ENCODE results near the gene MAMDC4. TPM values are rescaled to one million over a fixed set of nuclear protein-coding genes. Genes with fewer than 3 reads are reported as not detected.
"Not testable (repeated sequence)": the region's sequence is repeated elsewhere in the genome, so short reads cannot be mapped to it uniquely, and the experiment has no call there.

The MAMDC4 gene
- total RNA-seq, 1 donor from 2014 or later: 38.6 TPM

DNA sequence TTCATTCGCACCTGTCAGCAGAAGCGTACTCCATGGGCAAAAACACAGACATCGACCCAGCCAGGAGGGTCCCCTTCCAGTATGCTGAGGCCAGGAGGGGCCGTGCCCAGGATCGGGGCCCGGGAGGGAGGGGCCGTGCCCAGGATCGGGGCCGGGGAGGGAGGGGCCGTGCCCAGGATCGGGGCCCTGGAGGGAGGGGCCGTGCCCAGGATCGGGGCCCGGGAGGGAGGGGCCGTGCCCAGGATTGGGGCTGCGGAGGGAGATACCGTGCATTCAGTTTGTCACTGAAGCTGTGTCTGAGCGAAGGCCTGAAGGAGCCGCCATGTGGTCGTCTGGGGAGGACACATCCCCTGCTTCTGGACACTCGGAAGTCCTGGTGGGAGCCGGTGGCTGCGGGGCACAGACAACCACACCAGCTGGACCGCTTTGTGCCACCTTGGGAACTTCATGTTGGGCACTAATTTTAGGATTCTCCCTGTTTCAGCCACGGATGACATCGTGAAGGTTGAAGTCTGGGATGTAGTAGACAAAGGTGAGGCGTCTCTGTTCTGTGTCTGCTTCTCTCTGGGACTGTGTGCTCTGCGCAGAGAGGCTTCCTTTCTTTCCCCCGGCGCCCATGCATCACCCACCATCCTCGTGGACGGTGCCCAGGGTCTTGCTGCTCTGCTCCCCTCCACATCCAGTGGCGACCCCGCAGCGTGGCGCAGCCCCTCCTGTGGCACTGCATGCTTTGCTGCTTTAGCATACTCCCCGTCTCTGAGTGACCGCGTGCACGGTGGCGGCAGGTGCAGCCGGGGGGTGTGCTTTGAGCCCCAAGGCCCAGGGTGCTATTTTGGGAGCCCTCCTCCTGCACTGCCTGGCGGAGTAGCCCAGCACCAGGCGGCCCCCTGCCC lies 26.6 kb upstream of the MAMDC4 start:
- DNase-seq (ENCODE audit: low spot score): no peak

DNA sequence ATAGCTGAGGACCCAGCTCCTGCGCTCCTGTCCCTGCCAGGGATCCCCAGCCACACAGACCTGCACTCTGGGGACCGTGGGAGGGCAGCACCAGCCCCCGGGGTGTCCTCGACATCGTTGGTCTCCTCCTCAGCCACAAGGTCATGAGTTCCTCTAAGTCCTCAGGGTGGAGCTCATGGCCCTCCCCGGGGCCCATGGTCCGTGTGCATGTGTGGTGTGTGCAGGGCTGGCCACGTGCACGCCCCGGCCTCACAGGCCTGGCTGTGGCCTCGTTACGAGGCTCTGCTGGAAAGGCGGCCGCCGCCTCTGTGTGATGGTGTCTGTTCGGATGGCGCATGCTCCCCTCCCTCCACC lies 26.0 kb upstream of the MAMDC4 start:
- DNase-seq (ENCODE audit: low spot score): no peak

DNA sequence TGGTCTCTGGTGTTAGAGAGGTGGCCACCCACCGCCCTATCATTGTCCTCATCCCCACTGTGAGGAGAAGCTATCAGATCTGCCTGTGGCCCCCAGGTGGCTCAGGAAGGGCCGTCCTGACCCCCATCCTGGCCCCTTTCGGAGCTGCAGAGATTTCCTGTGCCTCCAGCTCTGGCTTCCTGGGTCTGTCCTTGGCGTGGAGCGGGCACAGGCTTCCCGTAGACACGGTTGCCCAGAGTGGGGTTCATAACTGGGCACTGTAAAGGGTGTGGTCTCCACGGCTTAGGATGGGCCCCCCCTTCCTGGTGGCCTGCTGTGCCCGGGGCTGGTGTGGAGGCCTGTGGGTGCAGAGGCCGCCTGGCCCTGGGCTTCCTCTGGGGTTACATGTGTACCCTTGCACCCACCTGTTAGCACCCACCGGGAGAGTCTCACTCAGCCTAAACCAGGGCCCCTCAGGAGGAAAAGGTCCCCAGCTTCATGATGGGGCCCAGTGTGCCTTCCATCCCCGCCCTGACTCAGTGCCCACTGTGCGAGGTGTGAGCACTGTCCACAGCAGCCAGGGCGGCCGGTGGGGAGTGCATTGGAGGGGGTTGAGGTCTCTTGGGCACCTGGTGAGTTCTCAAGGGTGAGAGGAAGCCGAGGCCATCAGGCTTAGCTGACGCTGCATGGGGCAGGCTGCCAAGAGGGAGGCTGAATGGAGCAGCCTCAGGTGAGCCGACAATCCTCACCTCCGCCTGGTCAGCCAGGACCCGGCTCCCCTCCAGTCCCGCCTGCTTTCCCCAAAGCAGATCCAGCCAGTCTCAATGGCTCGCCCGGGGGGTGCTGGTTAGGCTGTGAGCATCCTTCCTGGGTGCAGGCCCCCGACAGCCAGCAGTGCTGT lies 25.2 kb upstream of the MAMDC4 start:
- no peak for DNase-seq (ENCODE audit: low spot score)

DNA sequence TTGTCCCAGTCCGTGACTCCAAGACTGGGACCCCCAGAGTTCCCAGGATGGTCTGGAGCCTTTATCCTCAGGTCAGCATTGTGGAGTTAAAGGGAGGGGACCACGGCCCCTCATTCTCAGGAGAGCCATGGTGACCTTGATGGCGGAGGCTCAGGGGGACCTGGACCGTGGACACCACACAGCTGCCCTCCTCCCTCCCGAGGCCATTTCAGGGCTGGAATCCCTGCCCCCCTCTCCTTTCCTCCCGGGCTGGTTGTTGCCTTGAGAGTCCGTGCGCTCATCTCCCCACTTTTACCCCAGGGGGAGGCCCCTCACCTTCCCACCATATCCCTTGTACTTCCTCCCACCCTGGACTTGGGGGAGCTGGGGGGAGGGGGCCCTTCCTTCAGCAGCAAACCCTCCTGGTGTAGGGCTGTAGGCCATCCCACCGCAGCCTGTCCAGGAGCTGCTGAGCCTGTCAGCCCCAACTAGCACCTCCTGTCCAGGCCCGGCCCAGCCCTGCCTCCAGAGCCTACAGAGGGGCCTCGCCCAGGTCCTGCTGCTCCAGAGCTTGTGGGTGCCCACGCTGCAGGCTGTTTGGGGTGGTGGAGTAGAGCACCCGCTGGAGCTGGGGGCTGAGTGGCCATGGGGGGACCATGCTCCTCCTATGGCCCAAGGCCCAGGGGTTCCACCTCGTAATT lies 24.2 kb upstream of the MAMDC4 start:
- DNase-seq (ENCODE audit: low spot score): no peak

DNA sequence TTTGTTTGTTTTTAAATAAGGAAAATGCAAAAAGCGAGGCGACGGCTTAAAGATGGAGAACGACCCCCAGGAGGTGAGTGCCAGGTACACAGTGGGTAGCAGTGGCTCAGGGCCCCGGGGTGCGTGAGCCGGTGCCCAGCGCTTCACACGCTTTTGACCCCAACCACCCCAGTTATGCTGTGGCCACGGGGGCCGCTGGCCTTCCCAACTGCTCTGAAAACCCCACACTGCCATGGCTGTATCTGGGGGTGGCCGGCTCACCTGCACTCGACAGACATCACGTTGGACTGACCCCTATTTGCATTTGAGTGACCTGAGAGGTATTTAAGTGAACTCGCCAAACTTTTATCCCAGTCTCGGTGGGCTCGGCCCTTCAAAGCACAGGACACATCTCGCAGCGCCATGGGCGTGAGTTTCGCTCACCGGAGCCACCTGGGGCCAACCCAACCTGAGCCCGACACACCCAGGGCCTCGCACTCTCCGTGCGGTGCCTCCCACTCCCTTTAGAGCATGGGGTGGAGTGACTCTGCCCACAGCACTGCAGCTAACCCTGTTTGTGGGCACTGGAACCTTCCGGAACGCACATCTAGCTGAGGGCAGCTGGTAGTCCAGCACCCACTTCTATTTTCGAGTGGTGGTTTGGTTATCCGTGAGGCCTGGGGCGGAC lies 23.5 kb upstream of the MAMDC4 start:
- DNase-seq (ENCODE audit: low spot score): no peak

DNA sequence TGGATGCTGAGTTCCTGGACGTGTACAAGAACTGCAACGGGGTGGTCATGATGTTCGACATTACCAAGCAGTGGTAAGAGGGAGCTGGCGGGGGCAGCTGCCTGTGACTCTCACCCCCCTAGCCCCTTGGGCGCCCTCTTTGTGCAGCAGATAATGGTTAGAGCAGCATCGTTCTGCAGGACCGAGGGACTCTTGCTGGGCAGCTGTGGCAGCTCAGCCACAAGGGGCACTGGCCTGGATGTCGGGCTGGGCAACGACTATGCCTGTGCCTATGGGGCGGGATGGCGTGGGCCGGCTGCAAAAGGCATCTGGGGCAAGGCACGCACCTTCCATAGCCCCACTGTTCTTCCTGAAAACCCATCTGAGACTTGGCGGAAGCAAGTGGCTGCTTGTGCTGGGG lies 22.7 kb upstream of the MAMDC4 start:
- DNase-seq (ENCODE audit: low spot score): no peak

DNA sequence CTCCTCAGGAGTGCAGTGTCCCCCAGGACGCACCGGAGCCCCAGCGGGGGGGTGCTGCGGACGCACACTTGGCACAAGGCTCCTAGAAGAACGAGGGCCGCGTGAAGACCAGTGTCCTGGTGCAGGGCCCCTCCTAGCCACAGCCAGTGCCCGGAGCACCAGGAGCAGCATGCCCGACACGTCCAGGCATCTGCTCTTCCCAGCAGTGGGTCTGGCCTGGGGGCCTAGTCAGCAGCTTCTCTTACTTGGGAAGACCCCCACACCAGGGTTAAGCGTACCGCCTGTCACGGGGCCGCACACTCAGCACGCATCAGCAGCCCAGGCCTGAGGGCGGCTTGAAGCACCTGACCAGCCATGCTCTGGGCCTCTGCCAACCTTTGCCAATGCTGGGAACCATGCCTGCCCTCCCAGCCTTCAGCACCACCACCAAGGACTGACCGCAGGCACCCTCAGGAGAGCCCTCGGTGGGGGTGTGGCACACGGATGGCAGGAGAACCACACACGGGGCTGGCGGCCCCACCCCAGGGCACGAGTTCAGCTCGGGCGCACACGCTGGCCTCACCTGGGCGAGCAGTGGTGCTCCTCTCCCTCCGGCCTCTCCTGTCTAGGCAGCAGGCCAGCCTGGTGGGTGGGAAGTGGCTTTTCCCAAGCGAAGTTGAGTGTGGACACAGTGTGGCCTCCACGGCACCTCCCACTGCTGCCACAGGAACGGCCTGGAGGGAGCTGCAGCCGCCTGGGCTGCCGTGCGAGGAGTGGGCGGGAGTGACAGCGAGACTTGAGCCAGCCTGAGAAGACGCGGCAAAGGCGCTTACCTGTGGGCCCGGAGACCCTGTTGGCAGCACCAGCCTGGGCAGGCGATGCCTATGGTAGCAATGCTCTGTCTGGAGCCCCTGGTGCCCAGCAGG lies 21.9 kb upstream of the MAMDC4 start:
- no peak for DNase-seq (ENCODE audit: low spot score)

DNA sequence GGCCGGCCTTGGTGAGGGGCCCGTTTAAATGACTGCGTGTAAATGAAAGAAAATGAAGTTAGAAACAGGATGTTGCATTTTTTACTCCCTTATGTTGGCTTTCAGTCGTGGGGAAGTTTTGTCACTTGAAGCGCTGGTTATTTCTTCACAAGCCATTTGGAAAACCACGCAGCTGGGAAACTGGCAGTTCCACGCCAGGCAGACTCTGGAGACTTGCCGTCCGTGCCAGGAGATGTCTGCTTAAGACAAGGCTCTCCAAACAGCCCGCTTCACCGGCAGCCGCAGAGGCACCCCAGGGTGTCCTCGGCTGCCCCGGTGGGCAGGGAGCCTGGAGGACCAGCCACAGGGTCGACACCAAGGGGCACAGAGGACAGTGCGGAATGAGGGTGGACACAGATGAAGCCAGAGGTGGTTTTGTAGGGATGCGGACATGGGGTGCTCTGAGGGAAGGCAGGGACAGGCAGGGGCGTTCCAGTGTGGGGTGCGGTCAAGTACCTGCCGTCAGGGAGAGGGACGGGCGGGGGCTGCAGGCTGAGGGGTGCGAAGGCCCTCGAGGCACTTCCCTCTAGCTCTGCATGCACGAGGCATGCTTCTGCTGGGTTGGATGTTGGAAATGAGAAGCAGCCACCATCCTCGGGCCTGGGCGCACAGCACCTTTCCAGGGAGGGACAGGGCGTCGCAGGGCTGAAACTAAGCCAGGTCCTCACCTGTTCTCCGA lies 21.0 kb upstream of the MAMDC4 start:
- DNase-seq (ENCODE audit: low spot score): no peak

DNA sequence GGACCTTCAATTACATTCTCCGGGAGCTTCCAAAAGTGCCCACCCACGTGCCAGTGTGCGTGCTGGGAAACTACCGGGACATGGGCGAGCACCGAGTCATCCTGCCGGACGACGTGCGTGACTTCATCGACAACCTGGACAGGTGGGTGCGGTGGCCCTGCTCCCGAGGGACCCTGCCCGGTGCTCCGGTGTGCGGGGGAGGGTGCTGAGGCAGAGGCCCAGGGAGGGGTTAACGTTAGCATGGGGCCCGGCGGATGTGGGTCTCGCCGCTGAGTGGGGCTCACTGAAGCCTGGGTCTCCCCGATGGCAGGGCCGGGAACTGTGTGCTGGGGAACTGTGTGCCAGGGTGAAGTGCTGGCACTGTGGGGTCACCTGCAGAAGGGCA lies 20.4 kb upstream of the MAMDC4 start:
- DNase-seq (ENCODE audit: low spot score): no peak

DNA sequence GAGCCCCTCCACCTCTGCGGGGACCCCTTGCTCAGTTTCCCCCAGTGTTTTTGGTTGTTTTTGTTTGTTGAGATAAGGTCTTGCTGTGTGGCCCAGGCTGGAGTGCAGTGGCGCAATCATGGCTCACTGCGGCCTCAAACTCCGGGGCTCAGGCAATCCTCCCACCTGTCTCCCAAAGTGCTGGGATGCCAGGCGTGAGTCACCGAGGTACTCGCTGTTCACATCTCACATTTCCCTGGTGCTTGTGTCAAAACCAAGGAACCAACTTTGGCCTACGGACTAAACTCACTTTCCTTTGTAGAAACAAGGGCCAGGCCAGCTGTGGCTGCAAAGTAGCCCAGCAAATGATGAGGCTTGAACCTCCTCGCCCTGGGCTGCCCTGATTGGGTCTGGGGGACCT lies 19.6 kb upstream of the MAMDC4 start:
- DNase-seq (ENCODE audit: low spot score): no peak

DNA sequence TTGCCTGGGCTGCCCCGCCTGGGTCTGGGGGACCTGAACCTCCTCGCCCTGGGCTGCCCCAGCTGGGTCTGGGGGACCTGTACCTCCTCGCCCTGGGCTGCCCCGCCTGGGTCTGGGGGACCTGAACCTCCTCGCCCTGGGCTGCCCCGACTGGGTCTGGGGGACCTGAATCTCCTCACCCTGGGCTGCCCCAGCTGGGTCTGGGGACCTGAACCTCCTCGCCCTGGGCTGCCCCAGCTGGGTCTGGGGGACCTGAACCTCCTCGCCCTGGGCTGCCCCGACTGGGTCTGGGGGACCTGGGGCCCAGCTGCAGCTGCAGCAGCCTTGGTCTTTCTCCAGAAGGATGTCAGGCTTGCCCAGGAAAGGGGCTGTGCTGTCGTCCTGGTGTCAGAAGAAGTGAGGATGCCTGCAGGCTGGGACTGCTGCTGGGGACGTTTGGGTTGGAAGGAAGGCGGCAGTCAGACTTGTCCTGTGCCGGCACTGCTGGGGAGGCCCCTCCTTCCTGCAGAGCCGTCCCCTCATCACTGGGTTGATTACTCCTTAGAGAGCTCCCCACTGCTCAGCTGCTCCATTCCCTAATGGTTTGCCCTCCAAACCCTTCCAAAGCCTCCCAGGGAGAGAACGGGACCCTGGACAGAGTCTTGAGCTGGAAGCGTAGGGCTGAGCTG lies 18.6 kb upstream of the MAMDC4 start:
- not testable (repeated sequence) for DNase-seq (ENCODE audit: low spot score)

DNA sequence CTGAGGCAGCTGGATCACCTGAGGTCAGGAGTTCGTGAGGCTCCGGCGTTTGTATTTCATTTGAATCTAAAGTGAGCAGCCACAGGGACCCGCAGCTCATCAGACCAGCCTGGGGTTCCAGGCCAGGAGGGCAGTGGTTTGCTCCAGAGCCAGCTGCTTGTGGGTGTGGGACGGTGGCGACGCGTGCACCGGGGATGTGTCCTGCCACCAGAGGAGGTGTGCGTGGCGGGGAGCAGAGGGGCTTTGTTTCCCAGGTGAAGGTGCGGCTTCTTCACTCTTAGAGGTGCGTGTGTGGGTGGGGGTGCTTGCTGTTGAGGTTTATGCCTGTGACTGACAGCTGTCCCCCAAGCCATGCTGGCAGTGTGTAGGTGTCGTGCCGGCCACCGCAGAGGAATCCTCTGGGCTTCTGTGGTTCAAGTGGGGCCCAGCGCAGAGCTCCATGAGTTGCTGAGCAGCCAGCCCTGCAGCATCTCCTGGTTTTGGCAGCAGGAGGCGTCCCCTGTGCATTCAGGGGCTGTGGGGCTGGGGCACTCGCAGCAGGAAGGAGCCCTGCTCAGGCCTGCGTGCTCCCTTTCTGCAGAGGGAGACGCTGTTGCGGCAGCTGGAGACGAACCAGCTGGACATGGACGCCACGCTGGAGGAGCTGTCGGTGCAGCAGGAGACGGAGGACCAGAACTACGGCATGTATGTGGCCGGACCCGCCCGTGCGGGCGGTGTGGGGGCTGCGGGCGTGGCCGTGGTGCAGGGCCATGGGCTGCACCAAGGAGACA lies 16.8 kb upstream of the MAMDC4 start:
- no peak for DNase-seq (ENCODE audit: low spot score)

DNA sequence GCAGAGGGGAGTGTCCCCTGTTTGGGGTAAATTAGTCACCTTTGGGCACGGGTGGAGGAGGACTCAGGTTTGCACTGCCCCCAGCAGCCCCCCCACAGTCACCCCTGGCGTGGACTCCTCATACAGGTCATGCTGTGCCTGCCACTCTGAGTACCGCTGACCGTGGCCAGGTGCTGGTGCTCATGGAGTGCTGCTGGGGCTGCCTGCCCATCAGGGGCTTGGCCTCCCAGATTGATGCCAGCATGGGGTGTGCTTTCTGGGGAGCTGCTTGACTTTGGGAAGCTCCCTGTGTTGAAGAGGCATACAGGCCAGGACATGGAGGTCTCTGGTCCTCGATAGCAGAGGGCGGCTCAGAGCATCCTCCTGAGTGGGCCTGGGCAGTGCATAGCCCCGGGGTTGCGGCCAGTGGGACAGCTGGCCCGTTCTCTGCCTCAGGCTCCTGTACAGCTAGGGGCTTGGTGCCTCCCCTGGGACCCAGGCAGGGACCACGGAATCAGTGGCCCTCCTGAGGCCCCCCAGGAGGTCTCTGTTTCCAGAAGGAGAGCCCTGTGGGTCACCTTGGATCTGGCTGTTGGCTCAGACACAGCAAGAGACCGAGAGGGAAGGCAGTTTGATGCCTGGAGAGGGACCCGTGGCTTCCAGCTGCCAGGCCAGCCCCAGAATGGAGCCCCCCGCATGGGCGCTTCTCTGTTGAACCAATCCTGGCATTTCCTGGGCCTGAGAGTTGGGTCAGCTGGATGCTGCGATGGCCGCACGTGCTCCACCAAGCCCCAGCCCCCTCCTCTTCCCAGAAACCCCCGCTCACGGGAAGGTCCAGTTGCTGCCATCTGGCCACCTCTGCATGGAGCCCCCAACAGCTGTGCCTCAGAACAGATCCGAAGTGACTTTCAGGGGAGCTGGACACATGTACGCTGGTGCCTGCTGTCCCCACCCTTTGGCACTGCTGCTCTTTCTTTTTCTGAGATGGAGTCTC lies 15.9 kb upstream of the MAMDC4 start:
- no peak for DNase-seq (ENCODE audit: low spot score)

DNA sequence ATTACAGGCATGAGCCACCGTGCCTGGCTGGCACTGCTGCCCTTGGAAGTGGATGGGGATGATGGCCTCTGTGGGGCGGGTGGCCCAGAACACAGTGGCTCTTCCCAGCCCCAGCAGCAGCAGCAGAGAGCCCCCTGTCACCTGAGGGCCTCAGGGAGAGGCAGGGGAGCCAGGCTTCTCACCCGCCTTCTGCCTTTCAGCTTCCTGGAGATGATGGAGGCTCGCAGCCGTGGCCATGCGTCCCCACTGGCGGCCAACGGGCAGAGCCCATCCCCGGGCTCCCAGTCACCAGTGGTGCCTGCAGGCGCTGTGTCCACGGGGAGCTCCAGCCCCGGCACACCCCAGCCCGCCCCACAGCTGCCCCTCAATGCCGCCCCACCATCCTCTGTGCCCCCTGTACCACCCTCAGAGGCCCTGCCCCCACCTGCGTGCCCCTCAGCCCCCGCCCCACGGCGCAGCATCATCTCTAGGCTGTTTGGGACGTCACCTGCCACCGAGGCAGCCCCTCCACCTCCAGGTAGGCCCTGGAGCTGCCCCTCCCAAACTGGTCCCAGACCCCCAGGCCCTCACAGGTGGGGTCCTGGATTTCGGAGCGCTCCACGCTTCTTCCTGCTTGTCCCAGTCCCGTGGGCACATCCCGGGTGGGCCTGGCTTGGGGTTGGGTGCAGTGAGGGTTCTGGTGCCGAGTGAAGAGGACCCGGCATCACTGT lies 14.8 kb upstream of the MAMDC4 start:
- no peak for DNase-seq (ENCODE audit: low spot score)

DNA sequence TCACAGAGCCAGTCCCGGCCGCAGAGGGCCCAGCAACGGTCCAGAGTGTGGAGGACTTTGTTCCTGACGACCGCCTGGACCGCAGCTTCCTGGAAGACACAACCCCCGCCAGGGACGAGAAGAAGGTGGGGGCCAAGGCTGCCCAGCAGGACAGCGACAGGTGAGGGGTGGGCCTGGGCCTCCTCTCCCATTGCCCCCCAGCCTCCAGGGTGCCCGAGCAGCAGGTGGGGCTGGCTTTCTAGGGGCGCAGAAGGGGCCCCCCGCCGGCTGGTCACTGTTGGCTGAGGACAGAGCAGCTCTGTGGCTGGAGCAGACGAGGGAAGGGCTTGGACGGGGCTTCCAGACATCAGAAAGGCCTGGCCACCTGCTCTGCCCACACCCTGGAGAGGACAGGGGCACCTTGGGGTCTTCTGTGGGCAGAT lies 14.3 kb upstream of the MAMDC4 start:
- not testable (repeated sequence) for DNase-seq (ENCODE audit: low spot score)

DNA sequence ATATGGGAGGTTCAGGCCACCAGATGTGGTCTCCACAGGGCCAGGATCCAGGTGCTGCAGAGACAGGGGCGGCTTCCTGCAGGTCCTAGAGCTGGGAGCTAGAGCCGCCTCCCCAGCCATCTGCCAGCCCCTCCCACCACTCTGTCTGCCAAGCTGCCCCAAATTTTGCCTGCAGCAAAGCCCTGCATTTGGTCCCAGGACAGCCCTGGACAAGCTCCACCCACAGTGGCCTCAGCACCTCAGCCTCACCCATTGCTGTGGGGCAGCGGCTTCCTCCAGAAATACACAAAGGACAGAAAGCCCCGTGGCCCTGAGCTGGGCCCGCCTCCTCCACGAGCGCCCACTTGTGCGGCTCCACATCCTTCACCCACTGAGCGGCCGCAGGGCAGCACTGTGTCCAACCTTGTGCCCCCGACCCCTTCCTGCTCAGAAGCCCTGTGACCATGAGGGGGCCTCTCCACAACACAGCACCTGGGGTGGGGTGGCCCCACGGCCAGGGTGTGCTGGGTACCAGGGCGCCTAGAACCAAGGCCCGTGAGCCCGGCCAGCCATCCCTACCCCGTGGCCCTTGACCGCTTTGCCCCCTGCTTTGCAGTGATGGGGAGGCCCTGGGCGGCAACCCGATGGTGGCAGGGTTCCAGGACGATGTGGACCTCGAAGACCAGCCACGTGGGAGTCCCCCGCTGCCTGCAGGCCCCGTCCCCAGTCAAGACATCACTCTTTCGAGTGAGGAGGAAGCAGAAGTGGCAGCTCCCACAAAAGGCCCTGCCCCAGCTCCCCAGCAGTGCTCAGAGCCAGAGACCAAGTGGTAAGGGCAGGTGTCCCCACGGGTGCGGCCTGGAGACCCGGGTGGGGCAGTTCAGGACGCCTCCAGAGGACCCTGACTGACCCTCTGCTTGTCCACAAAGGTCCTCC lies 13.6 kb upstream of the MAMDC4 start:
- no peak for DNase-seq (ENCODE audit: low spot score)
